ENCODE results near the gene EIF3F.

Gene EIF3F

DNA sequence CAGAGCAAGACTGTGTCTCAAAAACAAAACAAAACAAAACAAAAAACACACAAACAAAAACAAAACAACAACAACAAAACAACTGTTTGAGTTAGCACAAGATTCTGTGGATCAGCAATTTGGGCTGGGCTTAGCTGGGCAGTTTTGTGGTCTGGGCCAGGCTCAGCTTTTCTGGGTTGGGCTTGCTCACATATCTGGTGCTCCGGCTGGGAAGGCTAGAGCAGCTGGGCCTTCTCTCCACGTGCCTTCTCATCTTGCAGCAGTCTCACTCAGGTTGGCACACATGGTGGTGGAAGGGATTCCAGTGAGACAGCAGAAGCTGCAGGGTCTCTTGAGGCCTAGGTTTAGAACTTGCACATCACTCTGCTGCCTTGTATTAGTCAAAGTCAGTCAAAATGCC, 35.7 kb downstream of the EIF3F start:
- DNase-seq (ENCODE audit: low spot score): no peak

DNA sequence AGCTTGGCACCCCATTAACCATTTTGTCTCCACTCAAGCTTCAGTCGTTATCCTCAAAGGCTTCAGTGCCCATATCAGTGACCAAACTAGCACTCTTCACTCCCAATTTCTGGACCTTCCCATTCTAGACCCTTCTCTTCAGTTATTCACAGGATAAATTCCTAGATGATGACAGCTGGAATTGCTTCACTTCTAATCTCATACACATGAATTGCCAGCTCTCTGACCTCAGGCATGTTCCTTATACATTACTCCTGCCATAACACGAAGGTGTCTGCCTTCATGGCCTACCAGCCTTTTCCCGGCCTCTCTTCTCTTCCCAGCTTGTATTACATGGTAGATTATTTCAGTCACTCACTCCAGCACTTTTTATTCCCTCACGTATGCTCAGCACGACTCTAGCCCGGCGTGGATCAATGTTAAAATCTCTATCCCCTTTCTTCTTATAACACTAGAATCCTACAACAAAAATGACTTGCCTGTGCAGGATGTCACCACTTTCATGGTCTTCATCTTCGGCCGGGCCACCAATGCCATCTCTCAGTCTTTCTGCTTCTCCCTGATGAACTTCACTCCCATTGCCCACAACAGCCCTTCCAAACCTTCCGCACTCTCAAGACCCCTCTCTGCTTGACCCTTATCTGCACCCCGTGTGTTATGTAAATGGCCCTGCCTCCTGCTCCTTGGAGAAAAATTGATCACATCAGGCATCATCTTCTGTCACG, 36.9 kb downstream of the EIF3F start:
- DNase-seq (ENCODE audit: low spot score): no peak

GRCh38 chr11:8025123-8025522, 38.0 kb downstream of the EIF3F start:
- DNase-seq (ENCODE audit: low spot score): no peak

DNA sequence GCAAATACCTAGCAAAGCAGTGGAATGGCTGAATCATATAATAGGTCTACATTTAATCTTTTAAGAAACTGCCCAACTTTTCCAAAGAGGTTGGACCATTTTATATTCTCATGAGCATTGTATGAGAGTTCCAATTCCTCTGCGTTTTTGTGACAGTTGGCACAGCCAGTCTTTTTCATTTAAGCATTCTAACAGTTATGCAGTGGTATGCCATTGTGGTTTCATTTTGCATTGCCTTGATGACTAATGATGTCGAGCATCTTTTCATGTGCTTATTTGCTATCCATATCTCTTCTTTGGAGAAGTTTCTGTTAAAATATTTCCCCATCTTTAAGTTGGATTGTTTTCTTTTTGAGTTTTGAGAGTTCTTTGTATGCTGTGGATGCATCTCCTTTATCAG, 38.7 kb downstream of the EIF3F start:
- DNase-seq (ENCODE audit: low spot score): no peak

DNA sequence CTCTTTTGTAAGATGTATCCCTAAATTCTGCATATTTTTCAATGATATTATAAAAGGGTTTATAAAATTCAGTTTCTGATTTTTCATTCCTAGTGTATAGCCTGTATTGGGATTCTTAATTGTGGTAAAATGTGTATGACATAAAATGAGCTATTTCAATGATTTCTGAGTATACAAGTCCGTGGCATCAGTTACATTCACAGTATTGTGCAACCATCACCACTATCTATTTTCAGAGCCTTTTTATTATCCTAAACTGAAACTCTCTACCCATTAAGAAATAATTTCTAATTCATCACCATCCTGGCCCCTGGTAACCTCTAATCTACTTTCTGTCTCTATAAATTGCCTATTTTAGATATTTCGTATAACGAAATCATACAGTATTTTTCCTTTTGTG, 39.8 kb downstream of the EIF3F start:
- DNase-seq (ENCODE audit: low spot score): no peak

GRCh38 chr11:8028766-8029165, 41.6 kb downstream of the EIF3F start:
- no peak for DNase-seq (ENCODE audit: low spot score)

DNA sequence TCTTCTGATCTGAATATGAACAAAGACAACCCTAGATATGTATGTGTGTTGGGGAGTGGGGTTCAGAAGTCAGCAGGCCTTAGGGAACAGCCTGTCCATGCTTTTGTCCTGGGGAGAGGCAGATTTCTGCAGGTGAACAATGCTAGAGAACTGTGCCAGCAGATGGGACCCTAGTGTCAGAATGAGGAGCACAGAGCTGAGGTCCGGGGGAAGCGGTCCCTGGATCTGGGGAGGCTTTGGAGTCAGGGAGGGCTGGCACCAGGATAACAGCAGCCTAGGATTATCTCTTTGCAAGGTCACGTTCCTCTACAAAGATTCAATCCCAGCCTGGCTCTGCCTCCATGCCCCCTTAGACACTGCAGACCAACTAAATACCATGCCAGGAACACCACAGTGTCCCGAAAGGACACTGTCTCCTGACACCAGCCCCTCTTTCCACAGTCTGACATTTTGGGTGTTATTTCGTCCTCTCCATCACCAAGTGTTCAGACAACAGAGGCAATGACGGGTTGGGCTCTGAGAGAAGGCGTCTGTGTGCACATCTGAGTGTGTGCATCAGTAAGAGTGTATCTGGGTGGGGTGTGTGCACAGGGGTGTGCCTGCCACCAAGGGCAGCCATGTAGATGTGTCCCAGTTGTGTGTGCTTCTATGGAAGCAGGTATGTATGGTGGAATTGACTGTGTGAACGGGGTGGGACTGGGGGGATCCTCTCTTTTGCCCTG, 43.5 kb downstream of the EIF3F start:
- DNase-seq (ENCODE audit: low spot score): no peak

- no peak for DNase-seq (ENCODE audit: low spot score)
Measured at GRCh38 chr11:8031248-8032115, 44.3 kb downstream of the EIF3F start.

GRCh38 chr11:8032122-8032521, 45.0 kb downstream of the EIF3F start:
- no peak for DNase-seq (ENCODE audit: low spot score)

DNA sequence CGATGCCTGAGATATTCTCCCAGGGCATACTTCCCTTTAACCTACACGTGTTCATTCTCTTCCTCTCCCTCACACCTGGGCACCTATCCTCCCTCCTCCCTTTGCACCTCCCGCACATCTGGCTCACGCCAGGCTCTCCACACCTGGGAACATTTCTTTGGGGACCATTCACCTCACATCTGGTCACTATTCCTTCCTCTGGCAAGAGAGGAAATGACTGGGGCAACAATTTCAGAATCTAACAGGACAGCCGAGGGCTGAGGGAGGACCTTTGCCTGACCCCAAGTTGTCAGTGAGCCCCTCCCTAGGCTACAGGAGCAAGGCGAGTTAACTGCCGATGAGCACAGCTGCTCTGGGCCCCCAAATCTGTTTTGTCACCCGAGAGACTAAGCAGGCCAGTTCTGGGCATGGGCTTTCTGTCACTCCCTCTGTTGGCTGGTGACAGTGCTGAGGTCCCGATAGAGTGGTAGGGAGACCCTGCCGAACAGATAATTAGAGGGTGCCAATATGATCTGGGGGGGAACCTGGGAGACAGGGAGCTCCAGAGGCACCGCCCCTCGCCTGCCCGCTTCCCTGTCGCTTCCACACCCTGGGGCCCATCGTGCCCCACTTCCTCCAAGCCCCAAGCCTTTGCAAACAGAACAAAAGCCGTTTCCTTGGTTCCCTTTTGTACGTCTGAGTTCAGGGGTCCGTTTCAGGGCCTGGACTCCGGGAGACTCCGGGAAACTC, 45.6 kb downstream of the EIF3F start:
- DNase-seq (ENCODE audit: low spot score): no peak

DNA sequence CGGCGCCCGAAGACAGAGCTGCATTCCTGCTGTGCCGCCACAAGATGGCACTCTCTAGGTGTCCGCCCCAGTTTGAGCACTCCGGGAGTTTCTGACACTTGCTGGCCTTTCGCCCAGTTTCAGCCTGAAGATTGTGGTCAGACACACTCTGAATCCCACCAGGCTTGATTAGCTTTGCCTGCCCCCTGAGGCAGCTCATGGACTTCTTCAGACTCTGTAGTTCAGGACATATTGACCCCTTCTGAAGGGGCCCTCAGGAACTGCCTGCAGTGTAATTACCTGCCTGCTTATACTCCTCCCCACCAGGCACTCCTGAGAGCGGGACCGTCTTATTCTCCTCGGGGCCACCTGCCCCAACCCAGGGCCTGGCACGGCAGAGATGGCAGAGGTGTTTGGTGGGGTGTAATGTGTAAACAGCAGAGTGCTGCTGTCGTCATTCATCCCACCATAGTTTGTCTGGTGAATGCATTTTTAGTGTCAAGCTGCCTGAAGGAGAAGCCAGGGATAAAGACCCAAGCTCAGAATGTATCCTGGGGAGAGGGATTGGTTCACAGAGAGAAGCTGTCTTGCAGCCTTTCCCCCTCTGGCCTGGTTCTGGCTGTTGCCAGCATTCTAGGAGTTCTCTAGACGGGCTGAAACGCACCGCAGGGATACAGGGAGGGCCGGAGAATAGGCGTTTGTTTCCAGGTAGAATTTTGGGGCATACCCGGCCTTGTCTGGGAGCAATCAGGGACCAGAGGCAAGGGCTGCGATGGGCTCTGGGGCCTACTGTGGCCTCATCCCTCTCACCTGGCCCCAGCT, 46.4 kb downstream of the EIF3F start:
- DNase-seq (ENCODE audit: low spot score): peak; percentile 58

DNA sequence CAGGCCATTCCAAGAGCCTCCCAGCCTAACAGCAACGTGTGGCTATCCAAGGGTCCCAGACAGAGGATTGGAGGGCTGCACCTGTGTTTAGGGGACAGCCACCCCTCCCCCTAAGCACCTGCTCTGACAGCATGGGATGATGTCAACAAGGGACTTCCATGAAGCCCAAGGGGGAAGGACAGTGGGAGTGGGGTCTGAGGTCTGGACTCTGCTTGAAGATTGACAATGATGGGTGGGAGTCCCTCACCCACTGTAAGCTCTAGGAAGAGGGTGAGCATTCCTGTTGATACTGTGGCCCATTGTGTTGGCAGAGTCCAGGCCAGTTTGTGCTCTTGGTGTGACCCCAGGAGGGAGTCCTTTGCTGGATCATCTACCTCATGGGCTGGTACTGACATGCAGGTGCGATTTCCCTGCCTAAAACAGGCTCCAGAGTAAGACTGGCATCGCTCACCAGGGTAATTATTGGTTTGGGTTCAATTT, 47.0 kb downstream of the EIF3F start:
- no peak for DNase-seq (ENCODE audit: low spot score)

DNA sequence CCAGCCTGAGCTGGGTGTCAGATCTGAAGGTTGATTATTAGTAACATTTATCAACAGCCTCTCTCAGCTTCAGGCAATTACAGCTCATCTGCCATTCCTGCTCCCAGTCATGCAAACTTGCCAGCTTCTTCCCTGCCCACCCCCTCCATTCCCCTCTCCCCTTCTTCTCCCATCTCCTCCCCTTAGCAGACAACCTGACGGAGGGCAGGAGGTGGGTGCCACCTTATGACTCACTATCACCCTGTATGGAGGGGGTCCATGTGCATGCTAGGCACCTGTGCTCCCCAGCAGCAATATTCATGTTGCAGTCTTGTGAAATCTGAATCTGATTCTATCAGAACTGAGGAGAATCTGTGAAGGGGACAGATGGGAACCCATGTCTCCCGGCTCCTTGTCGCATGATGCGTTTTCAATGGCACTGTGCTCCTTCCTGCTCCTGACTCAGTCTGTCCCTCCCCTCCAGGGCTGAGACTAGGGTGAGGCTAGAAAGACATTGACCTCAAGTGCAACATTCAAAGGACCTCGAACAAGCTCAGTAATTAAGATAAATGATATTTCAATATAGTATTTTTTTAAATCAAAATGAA, 47.6 kb downstream of the EIF3F start:
- no peak for DNase-seq (ENCODE audit: low spot score)

- DNase-seq (ENCODE audit: low spot score): no peak
Measured at GRCh38 chr11:8035200-8035855, 48.2 kb downstream of the EIF3F start.

GRCh38 chr11:8036002-8036802, 49.1 kb downstream of the EIF3F start:
- no peak for DNase-seq (ENCODE audit: low spot score)

GRCh38 chr11:8036986-8037385, 49.8 kb downstream of the EIF3F start:
- DNase-seq (ENCODE audit: low spot score): no peak

GRCh38 chr11:8038393-8038792, 51.3 kb downstream of the EIF3F start:
- no peak for DNase-seq (ENCODE audit: low spot score)

DNA sequence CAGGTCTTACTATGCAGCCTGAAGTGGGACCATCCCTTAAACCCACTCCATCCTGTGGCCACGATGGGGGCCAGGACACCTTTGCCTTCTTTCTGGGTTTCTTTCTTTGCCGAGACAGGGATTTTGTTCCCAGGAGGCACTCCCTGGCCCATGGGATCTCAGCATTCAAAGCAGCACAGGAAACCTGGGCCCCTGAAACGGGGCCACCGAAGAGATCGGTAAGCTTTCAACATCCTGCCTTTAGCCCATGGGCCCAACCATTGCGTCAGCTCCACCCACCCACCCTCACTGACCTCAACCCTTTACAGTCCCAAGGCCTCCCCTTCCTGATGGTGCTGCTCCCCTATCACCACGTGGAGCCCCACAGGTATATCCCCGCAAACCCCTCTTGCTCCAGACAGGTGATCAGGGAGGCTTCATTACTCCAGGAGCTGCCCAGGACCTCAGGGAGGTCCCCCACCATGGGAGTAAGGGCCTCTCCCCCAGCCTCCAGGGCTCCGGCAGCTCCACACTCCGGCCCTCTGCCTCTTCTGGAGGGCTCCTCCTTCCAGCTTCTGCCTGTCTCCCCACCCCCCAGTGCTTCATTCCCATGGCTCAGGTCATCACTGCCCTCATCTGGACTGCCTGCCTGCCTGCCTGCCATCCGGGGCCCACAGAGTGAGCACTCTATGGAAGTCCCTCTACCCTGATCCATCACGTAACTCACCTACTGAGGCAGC, 51.8 kb downstream of the EIF3F start:
- no peak for DNase-seq (ENCODE audit: low spot score)
